ENCODE data around the gene DOC2B.

Gene DOC2B

DNA sequence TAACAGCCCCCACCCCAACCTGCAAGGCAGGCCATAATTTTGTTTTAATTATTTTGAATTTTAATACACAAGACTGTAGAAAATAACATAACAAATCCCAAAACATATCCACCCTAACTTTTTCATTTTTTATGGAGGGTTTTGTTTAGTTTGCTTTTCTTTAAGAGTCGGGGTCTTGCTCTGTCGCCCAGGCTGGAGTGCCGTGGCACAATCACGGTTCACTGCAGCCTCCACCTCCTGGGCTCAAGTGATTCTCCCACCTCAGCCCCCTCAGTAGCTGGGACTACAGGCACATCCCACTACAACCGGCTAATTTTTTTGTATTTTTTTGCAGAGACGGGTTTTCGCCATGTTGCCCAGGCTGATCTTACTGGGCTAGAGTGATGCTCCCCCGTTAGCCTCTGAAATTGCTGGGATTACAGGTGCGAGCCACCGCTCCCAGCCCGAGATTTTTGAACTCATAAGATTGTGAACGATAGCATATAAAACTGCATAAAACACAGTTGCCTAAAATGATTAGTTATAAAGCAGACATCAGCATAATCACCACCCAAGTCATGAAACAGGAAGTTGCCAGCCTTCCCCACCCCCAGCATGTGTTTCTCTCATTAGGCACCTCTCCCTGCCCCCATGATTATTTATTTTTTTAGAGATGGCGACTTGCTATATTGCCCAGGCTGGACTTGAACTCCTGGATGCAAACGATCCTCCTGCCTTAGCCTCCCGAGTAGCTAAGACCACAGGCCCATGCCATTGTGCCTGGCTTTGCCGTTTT lies 13.6 kb upstream of the DOC2B start:
- no peak for TF ChIP-seq CTCF (IDR thresholded peaks at IDR 0.05)
- Histone ChIP-seq H3K27ac (no peak overlapping the region), H3K79me2 (no peaks in the 10 kb centered on the region), H3K36me3 (ENCODE audit: control insufficient read depth, insufficient read depth, low read length) (no peaks in the 10 kb centered on the region), H3K4me3 (ENCODE audit: low read depth, low read length) (no peak overlapping the region), H3K27me3 (ENCODE audit: control insufficient read depth, insufficient read depth, low read length) (peaks cover 4% of the 10 kb centered on the region), H3K9ac (no peak overlapping the region), H3K4me2 (ENCODE audit: low read length) (no peak overlapping the region), H3K4me1 (no peaks in the 10 kb centered on the region), H2AFZ (no peak overlapping the region), H3K9me3 (ENCODE audit: control insufficient read depth, low read length) (no peaks in the 10 kb centered on the region)

GRCh38 chr17:193841-194806 lies 12.7 kb upstream of the DOC2B start:
- Histone ChIP-seq H3K79me2 (no peaks in the 10 kb centered on the region), H3K9ac (no peak overlapping the region), H3K36me3 (ENCODE audit: control insufficient read depth, insufficient read depth, low read length) (no peaks in the 10 kb centered on the region), H3K27ac (no peak overlapping the region), H3K27me3 (ENCODE audit: control insufficient read depth, insufficient read depth, low read length) (peaks cover 4% of the 10 kb centered on the region), H2AFZ (no peak overlapping the region), H3K4me2 (ENCODE audit: low read length) (no peak overlapping the region), H3K4me3 (ENCODE audit: low read depth, low read length) (no peak overlapping the region), H3K4me1 (no peaks in the 10 kb centered on the region), H3K9me3 (ENCODE audit: control insufficient read depth, low read length) (no peaks in the 10 kb centered on the region)
- TF ChIP-seq CTCF (IDR thresholded peaks at IDR 0.05) = no peak

GRCh38 chr17:193426-193810 lies 12.0 kb upstream of the DOC2B start:
- H3K36me3 ChIP-seq (ENCODE audit: control insufficient read depth, insufficient read depth, low read length) = no peaks in the 10 kb centered on the region
- H3K4me2 ChIP-seq (ENCODE audit: low read length) = no peak overlapping the region
- H3K4me1 ChIP-seq = no peaks in the 10 kb centered on the region
- no peak overlapping the region for H2AFZ ChIP-seq
- no peaks in the 10 kb centered on the region for H3K79me2 ChIP-seq
- H3K27me3 ChIP-seq (ENCODE audit: control insufficient read depth, insufficient read depth, low read length) = peaks cover 4% of the 10 kb centered on the region
- H3K9ac ChIP-seq = no peak overlapping the region
- H3K9me3 ChIP-seq (ENCODE audit: control insufficient read depth, low read length) = no peaks in the 10 kb centered on the region
- no peak overlapping the region for H3K27ac ChIP-seq
- no peak overlapping the region for H3K4me3 ChIP-seq (ENCODE audit: low read depth, low read length)
- no peak for TF ChIP-seq CTCF (IDR thresholded peaks at IDR 0.05)

DNA sequence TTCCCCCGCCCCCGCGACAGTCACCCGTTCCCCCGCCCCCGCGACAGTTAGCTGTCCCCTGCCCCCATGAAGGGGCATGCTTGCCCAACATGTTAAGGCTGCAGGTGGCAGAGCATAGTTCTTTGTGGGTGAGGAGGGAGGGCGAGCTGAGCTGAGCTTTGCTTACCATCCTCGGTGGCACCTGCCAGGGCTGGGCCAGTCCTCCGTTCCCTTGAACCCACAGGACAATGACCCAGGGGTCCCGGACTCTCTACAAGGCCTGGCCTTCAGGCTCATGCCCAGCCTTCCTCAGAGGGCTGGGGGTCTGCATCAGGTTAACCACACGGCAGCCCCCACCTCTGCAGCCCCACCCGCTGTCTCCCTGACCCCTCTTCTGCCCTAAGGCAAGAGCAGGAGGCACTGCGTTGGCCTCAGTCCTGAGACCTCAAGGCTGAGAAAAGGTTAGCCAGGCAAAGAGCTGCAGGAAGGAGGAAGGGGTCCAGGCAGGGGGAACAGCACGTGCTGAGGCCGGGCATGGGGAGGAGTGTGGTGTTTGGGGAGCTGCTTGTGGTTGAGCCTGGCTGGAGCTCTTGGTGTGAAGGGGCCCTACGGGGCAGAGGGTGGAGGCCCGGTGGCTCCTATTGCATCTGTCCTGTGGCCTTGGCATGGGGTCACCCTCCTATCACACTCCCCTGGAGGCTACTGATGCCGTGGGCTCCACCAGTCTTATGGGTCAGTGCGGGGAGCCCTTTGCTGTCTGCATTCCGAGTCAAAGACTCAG lies 11.4 kb upstream of the DOC2B start:
- Histone ChIP-seq H2AFZ (no peak overlapping the region), H3K27me3 (ENCODE audit: control insufficient read depth, insufficient read depth, low read length) (peaks cover 4% of the 10 kb centered on the region), H3K4me2 (ENCODE audit: low read length) (no peak overlapping the region)

More for the DNA sequence above, 11.4 kb upstream of the DOC2B start:
- TF ChIP-seq CTCF (IDR thresholded peaks at IDR 0.05) = no peak
- H3K9me3 ChIP-seq (ENCODE audit: control insufficient read depth, low read length) = no peaks in the 10 kb centered on the region
- H3K9ac ChIP-seq = no peak overlapping the region
- H3K36me3 ChIP-seq (ENCODE audit: control insufficient read depth, insufficient read depth, low read length) = no peaks in the 10 kb centered on the region
- no peak overlapping the region for H3K27ac ChIP-seq
- H3K4me3 ChIP-seq (ENCODE audit: low read depth, low read length) = no peak overlapping the region
- no peaks in the 10 kb centered on the region for H3K4me1 ChIP-seq
- no peaks in the 10 kb centered on the region for H3K79me2 ChIP-seq

Data from parathyroid adenoma (tissue), 2 donors.